ENCODE data around the gene CDC25A. TPM values are rescaled to one million over a fixed set of nuclear protein-coding genes. Genes with fewer than 3 reads are reported as not detected.

Gene CDC25A
- total RNA-seq, 1 experiment from 2014 or later, result 19.6 TPM

DNA sequence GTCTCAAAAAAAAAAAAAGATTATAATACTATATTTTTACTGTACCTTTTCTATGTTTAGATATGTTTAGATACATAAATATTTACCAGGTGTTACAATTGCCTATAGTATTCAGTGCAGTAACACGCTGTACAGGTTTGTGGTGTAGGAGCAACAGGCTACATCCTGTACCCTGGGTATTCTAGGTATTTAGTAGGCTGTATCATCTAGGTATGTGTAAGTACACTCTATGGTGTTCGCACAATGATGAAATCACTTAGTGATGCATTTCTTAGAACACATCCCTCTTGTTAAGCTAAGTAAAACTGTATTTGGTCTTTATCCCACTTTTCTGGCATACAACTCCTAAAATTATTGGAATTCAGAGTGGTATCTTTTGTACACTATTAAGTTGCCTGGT lies 77.8 kb downstream of the CDC25A start:
- H3K36me3 ChIP-seq (ENCODE audit: control insufficient read depth in 1 of 2, insufficient read depth in 2 of 2, low read length in 2 of 2), result no peaks in the 10 kb centered on the region
- no TSS peak for BruUV-seq (replicated peaks)

More for the DNA sequence above, 77.8 kb downstream of the CDC25A start:
- ChIA-PET CTCF (interaction anchor here (0.9 kb wide), 1 partner anchor 48 kb away, joined by 3 read pairs; no protein-coding TSS in a partner anchor), RAD21 (ENCODE audit: low non-redundant PET in 1 of 2, low total read pairs in 2 of 2, uncharacterized antibody in 2 of 2, unreplicated experiment in 2 of 2) (no interaction called here), POLR2A (no interaction called here)
- H3K27me3 ChIP-seq (ENCODE audit: insufficient read depth, low read length), result no peaks in the 10 kb centered on the region
- DNase-seq (ENCODE audit: low read depth, low spot score) (no peak), ATAC-seq (no peak)
- H4K20me1 ChIP-seq (ENCODE audit: insufficient read depth), result no peaks in the 10 kb centered on the region
- TF ChIP-seq ELF1 (IDR thresholded peaks at IDR 0.05; ENCODE audit: borderline replicate concordance, low read depth), result no peak
- no peak for TF ChIP-seq JUND (IDR thresholded peaks at IDR 0.05)
- TF ChIP-seq, protein P1, sequence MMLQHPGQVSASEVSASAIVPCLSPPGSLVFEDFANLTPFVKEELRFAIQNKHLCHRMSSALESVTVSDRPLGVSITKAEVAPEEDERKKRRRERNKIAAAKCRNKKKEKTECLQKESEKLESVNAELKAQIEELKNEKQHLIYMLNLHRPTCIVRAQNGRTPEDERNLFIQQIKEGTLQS (IDR thresholded peaks at IDR 0.05), result no peak
- no peak for TF ChIP-seq SIN3A (IDR thresholded peaks at IDR 0.05; ENCODE audit: low read depth)
- no peak for TF ChIP-seq FOSL1 (IDR thresholded peaks at IDR 0.05; ENCODE audit: low read depth)
- TF ChIP-seq, protein P2, sequence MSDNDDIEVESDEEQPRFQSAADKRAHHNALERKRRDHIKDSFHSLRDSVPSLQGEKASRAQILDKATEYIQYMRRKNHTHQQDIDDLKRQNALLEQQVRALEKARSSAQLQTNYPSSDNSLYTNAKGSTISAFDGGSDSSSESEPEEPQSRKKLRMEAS (IDR thresholded peaks at IDR 0.05), result no peak
- TF ChIP-seq YY1 (IDR thresholded peaks at IDR 0.05; ENCODE audit: extremely low read depth, insufficient replicate concordance, low read depth, low read length), result no peak
- TF ChIP-seq RAD21 (IDR thresholded peaks at IDR 0.05; ENCODE audit: low read depth), result no peak
- TF ChIP-seq SRF (IDR thresholded peaks at IDR 0.05; ENCODE audit: low read depth), result no peak
- no peak for TF ChIP-seq SP1 (IDR thresholded peaks at IDR 0.05; ENCODE audit: low read depth)
- no peak for TF ChIP-seq CBX3 (IDR thresholded peaks at IDR 0.05; ENCODE audit: low read depth)
- TF ChIP-seq, protein P3, sequence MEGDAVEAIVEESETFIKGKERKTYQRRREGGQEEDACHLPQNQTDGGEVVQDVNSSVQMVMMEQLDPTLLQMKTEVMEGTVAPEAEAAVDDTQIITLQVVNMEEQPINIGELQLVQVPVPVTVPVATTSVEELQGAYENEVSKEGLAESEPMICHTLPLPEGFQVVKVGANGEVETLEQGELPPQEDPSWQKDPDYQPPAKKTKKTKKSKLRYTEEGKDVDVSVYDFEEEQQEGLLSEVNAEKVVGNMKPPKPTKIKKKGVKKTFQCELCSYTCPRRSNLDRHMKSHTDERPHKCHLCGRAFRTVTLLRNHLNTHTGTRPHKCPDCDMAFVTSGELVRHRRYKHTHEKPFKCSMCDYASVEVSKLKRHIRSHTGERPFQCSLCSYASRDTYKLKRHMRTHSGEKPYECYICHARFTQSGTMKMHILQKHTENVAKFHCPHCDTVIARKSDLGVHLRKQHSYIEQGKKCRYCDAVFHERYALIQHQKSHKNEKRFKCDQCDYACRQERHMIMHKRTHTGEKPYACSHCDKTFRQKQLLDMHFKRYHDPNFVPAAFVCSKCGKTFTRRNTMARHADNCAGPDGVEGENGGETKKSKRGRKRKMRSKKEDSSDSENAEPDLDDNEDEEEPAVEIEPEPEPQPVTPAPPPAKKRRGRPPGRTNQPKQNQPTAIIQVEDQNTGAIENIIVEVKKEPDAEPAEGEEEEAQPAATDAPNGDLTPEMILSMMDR (IDR thresholded peaks at IDR 0.05 in 2 of 3, conservative IDR thresholded peaks at IDR 0.05 in 1 of 3; ENCODE audit: borderline replicate concordance in 1 of 3, insufficient read depth in 1 of 3, low read depth in 2 of 3, low read length in 2 of 3), result no peak
- TF ChIP-seq, protein P4, sequence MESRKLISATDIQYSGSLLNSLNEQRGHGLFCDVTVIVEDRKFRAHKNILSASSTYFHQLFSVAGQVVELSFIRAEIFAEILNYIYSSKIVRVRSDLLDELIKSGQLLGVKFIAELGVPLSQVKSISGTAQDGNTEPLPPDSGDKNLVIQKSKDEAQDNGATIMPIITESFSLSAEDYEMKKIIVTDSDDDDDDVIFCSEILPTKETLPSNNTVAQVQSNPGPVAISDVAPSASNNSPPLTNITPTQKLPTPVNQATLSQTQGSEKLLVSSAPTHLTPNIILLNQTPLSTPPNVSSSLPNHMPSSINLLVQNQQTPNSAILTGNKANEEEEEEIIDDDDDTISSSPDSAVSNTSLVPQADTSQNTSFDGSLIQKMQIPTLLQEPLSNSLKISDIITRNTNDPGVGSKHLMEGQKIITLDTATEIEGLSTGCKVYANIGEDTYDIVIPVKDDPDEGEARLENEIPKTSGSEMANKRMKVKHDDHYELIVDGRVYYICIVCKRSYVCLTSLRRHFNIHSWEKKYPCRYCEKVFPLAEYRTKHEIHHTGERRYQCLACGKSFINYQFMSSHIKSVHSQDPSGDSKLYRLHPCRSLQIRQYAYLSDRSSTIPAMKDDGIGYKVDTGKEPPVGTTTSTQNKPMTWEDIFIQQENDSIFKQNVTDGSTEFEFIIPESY (IDR thresholded peaks at IDR 0.05; ENCODE audit: extremely low read depth, insufficient replicate concordance, low read length), result no peak
- no peak for TF ChIP-seq ZFX (IDR thresholded peaks at IDR 0.05)
- no peaks in the 10 kb centered on the region for H3K4me1 ChIP-seq (ENCODE audit: control insufficient read depth in 1 of 2, insufficient read depth in 2 of 2, low read length in 2 of 2)
- intact Hi-C loops (cut with micrococcal nuclease), result no loop called here
- no peak overlapping the region for H3K27ac ChIP-seq (ENCODE audit: low read depth, low read length)
- no peaks in the 10 kb centered on the region for H3K9me3 ChIP-seq (ENCODE audit: control insufficient read depth in 1 of 2, insufficient read depth in 1 of 2, low read depth in 1 of 2, low read length in 2 of 2)
- no peak overlapping the region for H3K9ac ChIP-seq (ENCODE audit: low read length)
- H3K4me2 ChIP-seq (ENCODE audit: low read length), result no peak overlapping the region
- H3K9me2 ChIP-seq (ENCODE audit: insufficient read depth), result no peaks in the 10 kb centered on the region
- no peak overlapping the region for H2AFZ ChIP-seq (ENCODE audit: low read depth, low read length, poor library complexity, severe bottlenecking)
- H3K4me3 ChIP-seq (replicated peaks in 1 of 2; ENCODE audit: low read depth in 1 of 2, low read length in 2 of 2), result no peak overlapping the region
- no peaks in the 10 kb centered on the region for H3K79me2 ChIP-seq (ENCODE audit: insufficient read depth, low read length)

Data from HCT116 (cell line).